ENCODE results near the gene RAPGEF4. TPM values are rescaled to one million over a fixed set of nuclear protein-coding genes. Genes with fewer than 3 reads are reported as not detected.

Gene RAPGEF4
- total and polyA plus RNA-seq, 4 donors, result 0.46 to 22.8 (median 3.9) TPM

DNA sequence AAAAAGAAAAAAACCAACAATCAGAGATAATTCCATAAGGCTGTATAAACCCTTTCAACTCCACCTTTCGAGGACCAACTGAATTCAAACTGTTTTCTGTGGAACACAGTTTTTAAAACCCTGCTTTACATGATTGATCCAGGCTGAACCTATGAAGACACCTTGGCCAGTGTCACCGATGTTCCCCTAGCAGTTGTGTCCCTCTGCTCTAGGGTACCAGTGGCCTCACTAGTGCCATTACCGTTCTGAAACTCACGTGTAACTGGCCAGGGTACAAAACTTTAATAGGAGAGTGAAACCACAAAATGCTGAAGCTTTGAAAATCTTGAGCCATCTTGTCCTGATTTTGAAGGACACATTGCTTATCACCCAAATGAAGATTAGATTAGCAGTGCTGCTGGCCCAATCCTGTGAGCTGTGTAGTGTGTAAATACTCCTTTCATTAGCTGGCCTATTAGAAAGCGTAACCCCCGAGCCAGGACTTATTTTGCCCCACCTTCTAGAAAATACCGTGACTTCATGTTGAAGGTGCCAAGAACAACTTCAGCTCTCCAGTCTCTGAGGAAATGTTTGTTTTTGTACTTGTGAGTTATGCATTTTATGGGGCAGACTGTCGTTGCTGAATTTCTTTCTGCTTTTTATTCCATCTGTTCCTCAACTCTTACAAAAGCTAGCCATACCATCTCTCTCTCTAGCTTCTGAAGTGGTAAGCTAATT is 192.2 kb downstream of the RAPGEF4 start:
- Histone ChIP-seq H3K4me3 (ENCODE audit: low read length in 2 of 2) (peak overlapping the region; percentile 3 to 48), H3K36me3 (ENCODE audit: control insufficient read depth in 1 of 2, insufficient read depth in 2 of 2, low read length in 1 of 2) (no peaks in the 10 kb centered on the region), H3K27me3 (ENCODE audit: control insufficient read depth in 1 of 2, insufficient read depth in 2 of 2, low read length in 1 of 2) (no peaks in the 10 kb centered on the region), H3K4me1 (ENCODE audit: control insufficient read depth in 1 of 2, insufficient read depth in 2 of 2, low read length in 2 of 2) (peaks cover 0 to 3% of the 10 kb centered on the region in 2 donors), H3K9me3 (ENCODE audit: control insufficient read depth, low read length) (no peaks in the 10 kb centered on the region), H3K27ac (ENCODE audit: low read depth in 1 of 2, low read length in 2 of 2) (peak overlapping the region in 1 of 2 donors; percentile 54)
- intact Hi-C loops (cut with DNase I), result loop anchor here in 1 of 2 donors (2.0 kb wide), 1 partner anchor 51 kb away; no protein-coding TSS in a partner anchor
- 15 to 16% methylated on average over 8 of the region's 8 CpGs for WGBS, 2 donors
- ATAC-seq (ENCODE audit: low FRiP score), result peak; percentile 83
- no peak for DNase-seq

DNA sequence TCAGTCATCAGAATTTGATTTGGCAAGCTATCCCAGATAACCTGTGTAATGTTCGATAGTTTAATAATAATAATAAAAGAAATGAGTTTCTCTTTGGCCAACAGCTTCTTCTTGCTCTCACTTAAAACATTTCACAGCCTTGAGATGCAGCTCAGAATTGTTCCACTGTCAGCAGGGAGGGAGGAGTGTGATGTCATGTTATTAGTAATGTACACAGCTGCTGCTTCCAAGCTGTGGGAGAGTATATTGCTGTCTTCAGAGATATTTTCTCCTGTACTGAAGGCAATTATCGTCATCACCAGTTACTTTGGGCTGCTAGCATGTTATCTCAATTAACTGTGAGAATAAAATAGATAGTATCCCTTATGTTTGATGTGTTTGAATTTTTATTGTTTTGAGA is 193.1 kb downstream of the RAPGEF4 start:
- Histone ChIP-seq H3K4me1 (ENCODE audit: control insufficient read depth in 1 of 2, insufficient read depth in 2 of 2, low read length in 2 of 2) (peaks cover 0 to 3% of the 10 kb centered on the region in 2 donors), H3K36me3 (ENCODE audit: control insufficient read depth in 1 of 2, insufficient read depth in 2 of 2, low read length in 1 of 2) (no peaks in the 10 kb centered on the region), H3K27ac (ENCODE audit: low read depth in 1 of 2, low read length in 2 of 2) (no peak overlapping the region), H3K9me3 (ENCODE audit: control insufficient read depth, low read length) (no peaks in the 10 kb centered on the region), H3K27me3 (ENCODE audit: control insufficient read depth in 1 of 2, insufficient read depth in 2 of 2, low read length in 1 of 2) (no peaks in the 10 kb centered on the region), H3K4me3 (ENCODE audit: low read length in 2 of 2) (no peak overlapping the region)
- DNase-seq (no peak), ATAC-seq (ENCODE audit: low FRiP score) (no peak)
- 24 to 37% methylated on average over 2 of the region's 2 CpGs for WGBS, 2 donors
- intact Hi-C loops (cut with DNase I), result no loop called here

DNA sequence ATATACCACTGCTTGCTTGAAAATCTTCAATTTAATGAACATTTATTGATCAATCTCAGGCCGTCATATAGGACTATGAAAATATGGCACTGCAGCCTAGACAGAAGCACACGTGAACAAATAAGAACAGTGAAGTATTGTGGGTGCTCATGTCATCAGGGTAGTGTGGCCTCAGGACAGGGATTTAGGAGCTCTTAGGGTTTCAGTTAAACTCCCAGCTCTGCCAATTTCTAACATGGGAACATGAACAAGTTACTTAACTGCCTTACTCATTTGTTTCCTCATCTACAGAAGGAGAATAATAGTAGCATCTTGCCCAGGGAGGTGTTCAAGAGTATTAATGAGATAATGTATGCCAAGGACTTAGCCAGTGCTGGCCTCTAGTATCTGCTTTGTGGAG is 194.0 kb downstream of the RAPGEF4 start:
- Histone ChIP-seq H3K4me3 (ENCODE audit: low read length in 2 of 2) (no peak overlapping the region), H3K9me3 (ENCODE audit: control insufficient read depth, low read length) (no peaks in the 10 kb centered on the region), H3K27ac (ENCODE audit: low read depth in 1 of 2, low read length in 2 of 2) (no peak overlapping the region), H3K27me3 (ENCODE audit: control insufficient read depth in 1 of 2, insufficient read depth in 2 of 2, low read length in 1 of 2) (no peaks in the 10 kb centered on the region), H3K36me3 (ENCODE audit: control insufficient read depth in 1 of 2, insufficient read depth in 2 of 2, low read length in 1 of 2) (no peaks in the 10 kb centered on the region), H3K4me1 (ENCODE audit: control insufficient read depth in 1 of 2, insufficient read depth in 2 of 2, low read length in 2 of 2) (peaks cover 0 to 3% of the 10 kb centered on the region in 2 donors)
- no peak for DNase-seq
- intact Hi-C loops (cut with DNase I), result loop anchor here in 1 of 2 donors (5.0 kb wide), 2 partner anchors 62 to 122 kb away; no protein-coding TSS in a partner anchor
- 49 to 50% methylated on average over 2 of the region's 2 CpGs for WGBS, 2 donors
- no peak for ATAC-seq (ENCODE audit: low FRiP score)

DNA sequence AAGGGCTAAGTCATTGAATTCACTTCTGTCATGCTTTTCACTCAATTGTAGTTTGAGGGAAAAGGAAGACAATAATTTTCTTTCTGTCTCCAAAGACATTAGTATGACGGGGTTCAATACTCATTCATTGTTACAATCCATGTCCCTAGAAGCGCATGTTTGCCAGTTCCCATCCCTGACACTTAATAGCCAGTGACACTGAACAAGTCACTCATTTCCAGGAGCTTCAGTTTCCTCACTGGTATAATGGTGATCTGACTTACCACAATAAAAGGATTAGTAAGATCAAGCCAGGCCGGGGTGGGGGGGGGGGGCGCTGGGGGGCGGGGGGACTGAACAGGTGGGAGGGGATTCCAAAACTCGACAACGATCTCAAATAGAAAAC is 195.2 kb downstream of the RAPGEF4 start:
- Histone ChIP-seq H3K27me3 (ENCODE audit: control insufficient read depth in 1 of 2, insufficient read depth in 2 of 2, low read length in 1 of 2) (no peaks in the 10 kb centered on the region), H3K9me3 (ENCODE audit: control insufficient read depth, low read length) (no peaks in the 10 kb centered on the region), H3K4me1 (ENCODE audit: control insufficient read depth in 1 of 2, insufficient read depth in 2 of 2, low read length in 2 of 2) (peaks cover 0 to 3% of the 10 kb centered on the region in 2 donors), H3K27ac (ENCODE audit: low read depth in 1 of 2, low read length in 2 of 2) (no peak overlapping the region), H3K36me3 (ENCODE audit: control insufficient read depth in 1 of 2, insufficient read depth in 2 of 2, low read length in 1 of 2) (no peaks in the 10 kb centered on the region), H3K4me3 (ENCODE audit: low read length in 2 of 2) (no peak overlapping the region)
- ATAC-seq (ENCODE audit: low FRiP score), result no peak
- no peak for DNase-seq
- intact Hi-C loops (cut with DNase I), result loop anchor here in 1 of 2 donors (5.0 kb wide), 2 partner anchors 64 to 124 kb away; no protein-coding TSS in a partner anchor
- 27 to 29% methylated on average over 7 of the region's 7 CpGs for WGBS, 2 donors

DNA sequence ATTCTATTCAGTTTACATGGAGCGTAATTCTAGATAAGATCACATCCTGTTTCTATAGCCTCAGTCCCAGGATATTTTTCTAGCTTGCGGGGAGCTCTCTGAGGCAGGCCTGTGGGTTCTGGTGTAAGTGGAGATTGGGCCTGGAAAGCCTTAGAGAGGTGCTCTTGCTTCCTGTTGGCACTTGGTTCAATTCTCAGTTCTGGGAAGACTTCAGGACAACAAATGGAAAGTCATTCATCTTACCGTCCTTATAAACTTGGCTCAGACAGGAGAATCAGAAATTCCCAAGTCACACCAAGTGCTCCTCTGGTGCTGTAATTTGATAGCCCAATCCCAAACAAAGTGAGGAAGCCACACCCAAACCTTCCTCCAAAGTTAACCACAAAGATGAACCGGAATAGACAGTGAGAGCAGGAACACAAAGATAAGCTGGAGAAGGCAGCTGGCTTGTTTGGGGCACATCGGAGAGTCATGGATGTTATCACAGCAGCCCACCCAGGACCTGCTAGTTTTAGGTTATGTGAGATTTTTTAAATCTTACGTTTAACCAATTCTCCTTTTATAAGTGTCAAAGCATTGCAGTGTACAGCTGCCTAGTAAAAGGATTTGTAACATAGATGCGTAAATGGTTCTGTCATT is 195.7 kb downstream of the RAPGEF4 start:
- Histone ChIP-seq H3K9me3 (ENCODE audit: control insufficient read depth, low read length) (no peaks in the 10 kb centered on the region), H3K27ac (ENCODE audit: low read depth in 1 of 2, low read length in 2 of 2) (peak overlapping the region in 1 of 2 donors; percentile 2), H3K27me3 (ENCODE audit: control insufficient read depth in 1 of 2, insufficient read depth in 2 of 2, low read length in 1 of 2) (no peaks in the 10 kb centered on the region), H3K4me3 (ENCODE audit: low read length in 2 of 2) (peak overlapping the region in 1 of 2 donors; percentile 53), H3K4me1 (ENCODE audit: control insufficient read depth in 1 of 2, insufficient read depth in 2 of 2, low read length in 2 of 2) (peaks cover 0 to 3% of the 10 kb centered on the region in 2 donors), H3K36me3 (ENCODE audit: control insufficient read depth in 1 of 2, insufficient read depth in 2 of 2, low read length in 1 of 2) (no peaks in the 10 kb centered on the region)
- DNase-seq (no peak), ATAC-seq (ENCODE audit: low FRiP score) (peak; percentile 20)
- WGBS, 2 donors, result 14% methylated on average over 7 of the region's 7 CpGs
- intact Hi-C loops (cut with DNase I), result loop anchor here in 1 of 2 donors (5.0 kb wide), 2 partner anchors 64 to 124 kb away; no protein-coding TSS in a partner anchor

DNA sequence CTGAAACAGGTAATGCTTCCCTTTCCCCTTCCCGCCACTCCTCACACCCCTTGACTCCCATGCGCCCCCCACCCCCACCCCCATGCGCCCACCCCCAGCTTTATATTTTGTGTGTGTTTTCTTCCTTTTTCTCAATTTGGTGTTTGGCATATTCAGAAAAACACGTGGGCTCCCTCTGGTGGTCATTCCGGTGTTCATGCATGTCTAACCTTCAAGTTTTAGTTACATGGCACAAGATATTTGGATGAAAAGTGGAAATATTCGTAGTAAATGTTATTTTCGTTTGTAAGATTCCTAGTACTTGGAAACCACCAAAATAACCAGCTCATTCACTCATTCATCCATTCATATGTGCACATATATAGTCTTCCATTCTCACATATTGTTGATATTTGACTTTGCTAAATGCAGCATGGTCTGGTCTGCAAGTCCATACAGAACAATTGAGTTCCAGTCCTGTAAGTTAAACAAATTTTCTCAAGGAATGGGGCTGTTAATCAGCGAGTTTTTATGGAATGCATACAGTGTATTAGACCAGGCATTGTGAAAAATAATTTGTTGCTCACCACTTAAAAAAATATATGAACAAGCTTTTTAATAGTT is 196.4 kb downstream of the RAPGEF4 start:
- Histone ChIP-seq H3K27me3 (ENCODE audit: control insufficient read depth in 1 of 2, insufficient read depth in 2 of 2, low read length in 1 of 2) (no peaks in the 10 kb centered on the region), H3K27ac (ENCODE audit: low read depth in 1 of 2, low read length in 2 of 2) (no peak overlapping the region), H3K4me3 (ENCODE audit: low read length in 2 of 2) (peak overlapping the region in 1 of 2 donors; percentile 53), H3K4me1 (ENCODE audit: control insufficient read depth in 1 of 2, insufficient read depth in 2 of 2, low read length in 2 of 2) (peaks cover 0 to 3% of the 10 kb centered on the region in 2 donors), H3K9me3 (ENCODE audit: control insufficient read depth, low read length) (no peaks in the 10 kb centered on the region), H3K36me3 (ENCODE audit: control insufficient read depth in 1 of 2, insufficient read depth in 2 of 2, low read length in 1 of 2) (no peaks in the 10 kb centered on the region)
- WGBS, 2 donors, result 1 to 2% methylated on average over 8 of the region's 8 CpGs
- DNase-seq (peak; percentile 81), ATAC-seq (ENCODE audit: low FRiP score) (peak; percentile 66)
- intact Hi-C loops (cut with DNase I), result loop anchor here (2.0 to 5.0 kb wide), 4 partner anchors 65 to 125 kb away; no protein-coding TSS in a partner anchor

DNA sequence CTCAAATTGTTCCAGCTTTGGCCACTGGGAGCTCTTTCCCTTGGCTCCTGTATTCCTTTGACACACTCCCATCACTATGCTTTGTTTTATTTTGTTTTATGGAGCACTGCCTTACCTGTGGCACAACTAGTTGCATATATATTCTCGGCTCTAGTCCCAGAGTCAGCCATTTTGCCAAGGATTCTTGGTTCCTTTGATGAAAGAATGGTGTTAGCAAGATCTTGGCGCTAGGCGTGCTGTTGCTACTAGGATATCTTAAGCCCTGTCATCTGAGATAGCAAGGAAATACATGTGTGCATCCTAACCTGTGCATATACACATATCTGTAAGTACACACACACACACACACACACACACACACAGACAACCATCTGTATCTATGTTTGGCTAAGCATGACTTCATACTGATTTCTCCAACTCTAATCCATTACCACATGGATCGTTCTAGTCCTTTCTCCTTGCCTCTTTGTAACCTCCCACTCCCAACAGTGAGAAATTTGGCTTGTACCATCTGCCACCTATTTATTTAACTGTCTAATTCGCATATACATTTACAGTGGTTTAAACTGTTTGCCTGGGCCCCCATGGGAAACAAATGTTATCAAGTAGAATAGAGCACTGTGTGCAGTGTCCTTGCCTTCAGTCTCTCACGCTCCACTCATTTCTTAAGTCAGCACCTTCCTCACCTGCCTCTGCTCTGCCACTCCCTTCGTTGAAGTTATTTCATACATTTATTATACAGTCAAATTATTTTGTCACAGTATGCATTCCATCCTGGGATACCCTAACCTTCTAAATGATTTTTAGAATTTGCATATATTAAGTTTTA is 202.5 kb downstream of the RAPGEF4 start:
- WGBS, 2 donors, result 93 to 96% methylated on average over 7 of the region's 7 CpGs
- intact Hi-C loops (cut with DNase I), result no loop called here
- H3K27ac ChIP-seq (ENCODE audit: low read depth in 1 of 2, low read length in 2 of 2), result no peak overlapping the region
- ATAC-seq (ENCODE audit: low FRiP score), result no peak
- no peaks in the 10 kb centered on the region for H3K36me3 ChIP-seq (ENCODE audit: control insufficient read depth in 1 of 2, insufficient read depth in 2 of 2, low read length in 1 of 2)
- no peaks in the 10 kb centered on the region for H3K4me1 ChIP-seq (ENCODE audit: control insufficient read depth in 1 of 2, insufficient read depth in 2 of 2, low read length in 2 of 2)
- no peaks in the 10 kb centered on the region for H3K27me3 ChIP-seq (ENCODE audit: control insufficient read depth in 1 of 2, insufficient read depth in 2 of 2, low read length in 1 of 2)
- no peak for DNase-seq
- H3K4me3 ChIP-seq (ENCODE audit: low read length in 2 of 2), result no peak overlapping the region
- H3K9me3 ChIP-seq (ENCODE audit: control insufficient read depth, low read length), result no peaks in the 10 kb centered on the region

DNA sequence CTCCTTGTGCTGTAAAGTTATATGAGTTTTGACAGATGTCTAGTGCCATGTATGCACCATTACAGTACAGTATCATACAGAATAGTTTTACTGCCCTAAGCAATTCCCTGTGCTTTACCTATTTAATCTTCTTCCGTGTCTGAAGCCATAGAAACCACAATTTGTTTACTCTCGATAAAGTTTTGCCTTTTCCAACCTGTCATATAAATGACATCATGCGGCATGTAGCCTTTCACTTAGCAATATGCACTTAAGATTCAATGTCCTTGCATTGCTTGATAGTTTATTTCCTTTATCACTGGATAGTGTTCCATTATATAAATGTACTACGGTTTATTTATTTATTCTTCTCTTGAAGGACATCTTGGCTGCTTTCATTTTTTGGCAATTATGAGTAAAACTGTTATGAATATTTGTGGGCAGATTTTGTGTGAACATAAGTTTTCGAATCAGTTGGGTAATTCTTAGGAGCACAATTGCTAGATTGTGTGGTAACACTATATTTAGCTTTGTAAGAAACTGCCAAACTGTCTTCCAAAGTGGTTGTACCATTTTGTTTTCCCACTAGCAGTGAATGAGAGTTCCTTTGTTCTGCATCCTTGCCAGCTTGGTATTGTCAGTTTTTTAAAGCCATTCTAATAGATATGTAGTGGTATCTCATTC is 203.2 kb downstream of the RAPGEF4 start:
- no peak overlapping the region for H3K4me3 ChIP-seq (ENCODE audit: low read length in 2 of 2)
- ATAC-seq (ENCODE audit: low FRiP score) (no peak), DNase-seq (no peak)
- intact Hi-C loops (cut with DNase I), result no loop called here
- no peaks in the 10 kb centered on the region for H3K27me3 ChIP-seq (ENCODE audit: control insufficient read depth in 1 of 2, insufficient read depth in 2 of 2, low read length in 1 of 2)
- no peaks in the 10 kb centered on the region for H3K9me3 ChIP-seq (ENCODE audit: control insufficient read depth, low read length)
- H3K27ac ChIP-seq (ENCODE audit: low read depth in 1 of 2, low read length in 2 of 2), result no peak overlapping the region
- no peaks in the 10 kb centered on the region for H3K36me3 ChIP-seq (ENCODE audit: control insufficient read depth in 1 of 2, insufficient read depth in 2 of 2, low read length in 1 of 2)
- no peaks in the 10 kb centered on the region for H3K4me1 ChIP-seq (ENCODE audit: control insufficient read depth in 1 of 2, insufficient read depth in 2 of 2, low read length in 2 of 2)
- WGBS, 2 donors, result 45 to 57% methylated on average over 5 of the region's 5 CpGs

Measured in aorta (tissue), 5 donors.